GM21576 (cell line): ENCODE data around the gene PTCH2.
"Not testable (repeated sequence)": the region's sequence is repeated elsewhere in the genome, so short reads cannot be mapped to it uniquely, and the experiment has no call there.

Source experiments
- ATAC-seq: cut with Tn5 transposase; IDR thresholded peaks from one replicate; pipeline ENCODE4 v1.9.1; 2021; ENCODE audit warnings: mild to moderate bottlenecking, moderate library complexity; ENCODE audit not compliant: unreplicated experiment

Gene PTCH2

GRCh38 chr1:44839576-44839975, 3.5 kb downstream of the PTCH2 start:
- no peak for ATAC-seq

- not testable (repeated sequence) for ATAC-seq
These were observed 4.8 kb downstream of the PTCH2 start for GRCh38 chr1:44838294-44838693.

- peak; percentile 63 for ATAC-seq
These were observed 7.0 kb downstream of the PTCH2 start for GRCh38 chr1:44835738-44836675.

GRCh38 chr1:44834328-44834727, 8.7 kb downstream of the PTCH2 start:
- no peak for ATAC-seq

- no peak for ATAC-seq
These were observed 10.9 kb downstream of the PTCH2 start for GRCh38 chr1:44832056-44832705.

- ATAC-seq = no peak
These were observed 11.5 kb downstream of the PTCH2 start for GRCh38 chr1:44831516-44831915.

- ATAC-seq = no peak
These were observed 12.2 kb downstream of the PTCH2 start for GRCh38 chr1:44830900-44831304.

- no peak for ATAC-seq
These were observed 13.3 kb downstream of the PTCH2 start for GRCh38 chr1:44829506-44830384.

GRCh38 chr1:44828841-44829440, 14.1 kb downstream of the PTCH2 start:
- ATAC-seq = no peak

- no peak for ATAC-seq
These were observed 14.9 kb downstream of the PTCH2 start for GRCh38 chr1:44828003-44828651.

GRCh38 chr1:44827197-44828002, 15.7 kb downstream of the PTCH2 start:
- ATAC-seq = no peak

GRCh38 chr1:44826375-44827196, 16.5 kb downstream of the PTCH2 start:
- ATAC-seq = no peak

- not testable (repeated sequence) for ATAC-seq
These were observed 18.7 kb downstream of the PTCH2 start for GRCh38 chr1:44824392-44824791.

- ATAC-seq = no peak
These were observed 20.0 kb downstream of the PTCH2 start for GRCh38 chr1:44822981-44823451.

GRCh38 chr1:44822131-44822701, 20.8 kb downstream of the PTCH2 start:
- no peak for ATAC-seq

- no peak for ATAC-seq
These were observed 21.8 kb downstream of the PTCH2 start for GRCh38 chr1:44821240-44821715.

GRCh38 chr1:44820328-44821239, 22.5 kb downstream of the PTCH2 start:
- peak; percentile 2 for ATAC-seq
